HPDE6-E6E7 (cell line): ENCODE results near the gene SH3BP2.
"Not testable (repeated sequence)": the region's sequence is repeated elsewhere in the genome, so short reads cannot be mapped to it uniquely, and the experiment has no call there.

Source experiments
- DNase-seq: peaks from one replicate; pipeline ENCODE4 v3.0.0; 2011; ENCODE audit warnings: missing footprints; ENCODE audit errors: extremely low spot score

Gene SH3BP2

GRCh38 chr4:2762486-2763370 lies 30.2 kb upstream of the SH3BP2 start:
- DNase-seq = not testable (repeated sequence)

- DNase-seq = no peak
Measured at GRCh38 chr4:2763511-2763967, 29.3 kb upstream of the SH3BP2 start.

- DNase-seq = no peak
Measured at GRCh38 chr4:2765832-2766526, 26.9 kb upstream of the SH3BP2 start.

- no peak for DNase-seq
Measured at GRCh38 chr4:2767046-2767704, 25.7 kb upstream of the SH3BP2 start.

- DNase-seq = no peak
Measured at GRCh38 chr4:2767705-2768074, 25.2 kb upstream of the SH3BP2 start.

- no peak for DNase-seq
Measured at GRCh38 chr4:2768124-2768523, 24.8 kb upstream of the SH3BP2 start.

GRCh38 chr4:2768921-2769336 lies 24.0 kb upstream of the SH3BP2 start:
- no peak for DNase-seq

- DNase-seq = no peak
Measured at GRCh38 chr4:2771264-2771663, 21.6 kb upstream of the SH3BP2 start.

GRCh38 chr4:2780643-2781042 lies 12.2 kb upstream of the SH3BP2 start:
- not testable (repeated sequence) for DNase-seq

GRCh38 chr4:2781911-2782310 lies 11.0 kb upstream of the SH3BP2 start:
- no peak for DNase-seq

- DNase-seq = no peak
Measured at GRCh38 chr4:2783790-2784189, 9.1 kb upstream of the SH3BP2 start.

GRCh38 chr4:2785613-2786012 lies 7.3 kb upstream of the SH3BP2 start:
- DNase-seq = no peak

- DNase-seq = no peak
Measured at GRCh38 chr4:2786152-2786671, 6.7 kb upstream of the SH3BP2 start.

GRCh38 chr4:2786794-2787229 lies 6.1 kb upstream of the SH3BP2 start:
- DNase-seq = no peak

- no peak for DNase-seq
Measured at GRCh38 chr4:2787230-2788100, 5.4 kb upstream of the SH3BP2 start.

GRCh38 chr4:2788101-2788500 lies 4.8 kb upstream of the SH3BP2 start:
- DNase-seq = no peak

GRCh38 chr4:2788532-2789103 lies 4.3 kb upstream of the SH3BP2 start:
- DNase-seq = no peak

- no peak for DNase-seq
Measured at GRCh38 chr4:2789351-2789750, 3.5 kb upstream of the SH3BP2 start.

GRCh38 chr4:2789793-2790582 lies 2.9 kb upstream of the SH3BP2 start:
- DNase-seq = no peak
